A673 (cell line): ENCODE data around the gene IGLL1.

Experiments
- EZH2 ChIP-seq: fragments of 200-600 bp; sonication (generic); IDR thresholded peaks from 2 replicates; pipeline ENCODE4 v1.6.1; 2017; ENCODE audit warnings: borderline replicate concordance, low read depth, mild to moderate bottlenecking, mixed read lengths, antibody characterized with exemption, low read length; ENCODE audit not compliant: poor library complexity, severe bottlenecking
- TF ChIP-seq, protein P1 (sequence below): fragments of 300-800, 200-600 bp; sonication (generic); conservative IDR thresholded peaks from 2 replicates; pipeline ENCODE4 v1.5.1; 2017; ENCODE audit warnings: low read depth, mild to moderate bottlenecking, antibody characterized with exemption, low read length, moderate library complexity, mixed read lengths

DNA sequence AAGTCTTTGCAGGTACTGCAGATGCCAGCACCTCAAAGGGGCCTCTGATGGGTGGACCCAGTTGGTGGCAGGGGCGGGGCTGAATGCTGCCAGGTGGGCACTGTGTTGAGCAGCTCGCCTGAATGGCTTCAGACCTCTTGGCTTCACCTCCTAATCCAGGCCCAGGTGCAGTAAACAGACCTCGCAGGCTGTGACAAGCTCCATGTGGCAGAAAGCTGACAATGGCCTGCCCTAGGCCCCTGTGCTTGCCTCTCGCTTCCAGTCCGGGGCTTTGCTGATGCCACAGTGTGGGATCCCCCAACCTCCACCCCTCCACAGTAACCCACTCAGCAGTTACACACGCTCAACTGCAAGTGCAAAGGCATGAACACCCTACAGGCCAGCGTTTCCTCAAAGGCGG is 9.4 kb downstream of the IGLL1 start:
- TF ChIP-seq EZH2 = no peak
- TF ChIP-seq, protein P1, sequence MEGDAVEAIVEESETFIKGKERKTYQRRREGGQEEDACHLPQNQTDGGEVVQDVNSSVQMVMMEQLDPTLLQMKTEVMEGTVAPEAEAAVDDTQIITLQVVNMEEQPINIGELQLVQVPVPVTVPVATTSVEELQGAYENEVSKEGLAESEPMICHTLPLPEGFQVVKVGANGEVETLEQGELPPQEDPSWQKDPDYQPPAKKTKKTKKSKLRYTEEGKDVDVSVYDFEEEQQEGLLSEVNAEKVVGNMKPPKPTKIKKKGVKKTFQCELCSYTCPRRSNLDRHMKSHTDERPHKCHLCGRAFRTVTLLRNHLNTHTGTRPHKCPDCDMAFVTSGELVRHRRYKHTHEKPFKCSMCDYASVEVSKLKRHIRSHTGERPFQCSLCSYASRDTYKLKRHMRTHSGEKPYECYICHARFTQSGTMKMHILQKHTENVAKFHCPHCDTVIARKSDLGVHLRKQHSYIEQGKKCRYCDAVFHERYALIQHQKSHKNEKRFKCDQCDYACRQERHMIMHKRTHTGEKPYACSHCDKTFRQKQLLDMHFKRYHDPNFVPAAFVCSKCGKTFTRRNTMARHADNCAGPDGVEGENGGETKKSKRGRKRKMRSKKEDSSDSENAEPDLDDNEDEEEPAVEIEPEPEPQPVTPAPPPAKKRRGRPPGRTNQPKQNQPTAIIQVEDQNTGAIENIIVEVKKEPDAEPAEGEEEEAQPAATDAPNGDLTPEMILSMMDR = no peak
